Activated CD8-positive, alpha-beta T cell treated with anti-CD3 and anti-CD28 coated beads, Interleukin-2, amount 10 ng/mL, durations not matched to agents 7 days and 5 days (primary cell): ENCODE data around the gene EEF1A1. TPM values are rescaled to one million over a fixed set of nuclear protein-coding genes. Genes with fewer than 3 reads are reported as not detected.
"Not testable (repeated sequence)": the region's sequence is repeated elsewhere in the genome, so short reads cannot be mapped to it uniquely, and the experiment has no call there.

Source experiments
- ATAC-seq: fragments of 150-1000 bp; cut with Tn5 transposase; one replicate; pipeline ENCODE4 v1.10.0; 2021; ENCODE audit warnings: moderate library complexity
- CTCF ChIA-PET: fragments of 350-600 bp; sonication (Branson Sonifier 250); formaldehyde crosslinking; loops from one replicate; lab custom pipeline; 2021; ENCODE audit warnings: antibody characterized with exemption; lab: Charles Lee
- POLR2A ChIA-PET: fragments of 350-600 bp; sonication (Branson Sonifier 250); formaldehyde crosslinking; loops from one replicate; lab custom pipeline; 2021; ENCODE audit warnings: antibody characterized with exemption; lab: Charles Lee
- DNase-seq: peaks from one replicate; pipeline ENCODE4 v3.0.0-alpha.2; 2020
- H3K27ac Mint-ChIP-seq: one replicate; pipeline ENCODE4 v1.8.0; 2021; ENCODE audit warnings: mild to moderate bottlenecking, mixed read lengths
- H3K27me3 Mint-ChIP-seq: one replicate; pipeline ENCODE4 v1.8.0; 2021; ENCODE audit warnings: low read depth, mixed read lengths
- H3K36me3 Mint-ChIP-seq: one replicate; pipeline ENCODE4 v1.8.0; 2021; ENCODE audit warnings: low read depth, mixed read lengths
- H3K4me1 Mint-ChIP-seq: one replicate; pipeline ENCODE4 v1.8.0; 2021; ENCODE audit warnings: low read depth, mixed read lengths
- H3K4me3 Mint-ChIP-seq: one replicate; pipeline ENCODE4 v1.8.0; 2021; ENCODE audit warnings: mild to moderate bottlenecking, mixed read lengths
- H3K9me3 Mint-ChIP-seq: one replicate; pipeline ENCODE4 v1.8.0; 2022; ENCODE audit warnings: mixed read lengths; ENCODE audit not compliant: insufficient read depth
- total RNA-seq, 2 experiments: library from RNA; stranded (reverse); gene quantifications; one replicate each; pipeline ENCODE4 v1.2.3, GENCODE V29; 2021

Gene EEF1A1
- 1,000 to 10,000 TPM; 7,075 to 7,486 TPM for total RNA-seq

DNA sequence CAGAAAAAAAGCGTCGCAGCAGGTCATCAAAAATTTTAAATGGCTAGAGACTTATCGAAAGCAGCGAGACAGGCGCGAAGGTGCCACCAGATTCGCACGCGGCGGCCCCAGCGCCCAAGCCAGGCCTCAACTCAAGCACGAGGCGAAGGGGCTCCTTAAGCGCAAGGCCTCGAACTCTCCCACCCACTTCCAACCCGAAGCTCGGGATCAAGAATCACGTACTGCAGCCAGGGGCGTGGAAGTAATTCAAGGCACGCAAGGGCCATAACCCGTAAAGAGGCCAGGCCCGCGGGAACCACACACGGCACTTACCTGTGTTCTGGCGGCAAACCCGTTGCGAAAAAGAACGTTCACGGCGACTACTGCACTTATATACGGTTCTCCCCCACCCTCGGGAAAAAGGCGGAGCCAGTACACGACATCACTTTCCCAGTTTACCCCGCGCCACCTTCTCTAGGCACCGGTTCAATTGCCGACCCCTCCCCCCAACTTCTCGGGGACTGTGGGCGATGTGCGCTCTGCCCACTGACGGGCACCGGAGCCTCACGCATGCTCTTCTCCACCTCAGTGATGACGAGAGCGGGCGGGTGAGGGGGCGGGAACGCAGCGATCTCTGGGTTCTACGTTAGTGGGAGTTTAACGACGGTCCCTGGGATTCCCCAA, at the start of gene EEF1A1:
Gene EEF1A1 (minus strand): TSS at position 345 of the 663 bp plus-strand sequence. CDS start 1,006 bp downstream, outside the sequence.
- ATAC-seq (peak; percentile 75), DNase-seq (peak; percentile 100)
- Mint-ChIP-seq H3K9me3 (no peaks in the 10 kb centered on the region), H3K4me3 (peak within 1 kb of the TSS; percentile 87), H3K27ac (peak within 1 kb of the TSS; percentile 95), H3K27me3 (no peaks in the 10 kb centered on the region), H3K36me3 (peaks cover 53% of the 10 kb centered on the region), H3K4me1 (peaks cover 45% of the 10 kb centered on the region)
- ChIA-PET POLR2A (interaction anchor here (0.5 to 13.1 kb wide), 38 partner anchors 7 to 901 kb away, joined by 3 to 166 read pairs (median 4); partner anchors contain the start of genes CGAS, MTO1 and SLC17A5), CTCF (interaction anchor here (1.0 to 4.1 kb wide), 9 partner anchors 58 to 134 kb away, joined by 3 to 23 read pairs (median 6); partner anchors contain the start of gene SLC17A5)

DNA sequence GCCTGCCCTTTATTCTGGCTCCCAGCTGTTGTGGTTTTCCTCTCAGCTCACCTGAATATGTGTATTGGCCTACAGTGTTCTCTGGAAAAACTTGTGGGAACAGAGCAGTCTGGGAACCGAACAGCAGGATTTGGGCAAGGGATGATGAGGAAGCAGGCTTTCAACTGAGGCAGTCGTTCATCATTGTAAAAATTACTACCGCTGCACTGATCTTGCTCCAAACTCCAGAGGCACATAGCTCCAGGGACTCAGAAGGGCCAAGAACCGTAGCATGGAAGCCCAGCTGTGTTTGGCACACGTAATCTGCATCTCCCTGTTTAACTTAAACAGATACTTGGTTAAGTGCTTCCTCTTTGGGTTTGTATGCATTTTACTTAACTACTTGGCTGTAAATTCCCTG, 48.3 kb upstream of the EEF1A1 start:
- CTCF ChIA-PET: interaction anchor here (1.2 kb wide), 1 partner anchor 52 kb away, joined by 4 read pairs; no protein-coding TSS in a partner anchor
- no peak for ATAC-seq
- H3K36me3 Mint-ChIP-seq: no peaks in the 10 kb centered on the region
- H3K27me3 Mint-ChIP-seq: peaks cover 3% of the 10 kb centered on the region
- H3K4me3 Mint-ChIP-seq: no peak overlapping the region
- POLR2A ChIA-PET: interaction anchor here (0.6 kb wide), 1 partner anchor 17 kb away, joined by 3 read pairs; no protein-coding TSS in a partner anchor
- peaks cover 5% of the 10 kb centered on the region for H3K9me3 Mint-ChIP-seq
- H3K27ac Mint-ChIP-seq: no peak overlapping the region
- no peak for DNase-seq
- peaks cover 13% of the 10 kb centered on the region for H3K4me1 Mint-ChIP-seq

- Mint-ChIP-seq H3K27me3 (peaks cover 3% of the 10 kb centered on the region), H3K27ac (no peak overlapping the region), H3K4me3 (no peak overlapping the region), H3K9me3 (peaks cover 5% of the 10 kb centered on the region), H3K36me3 (no peaks in the 10 kb centered on the region), H3K4me1 (peaks cover 13% of the 10 kb centered on the region)
- ATAC-seq: no peak
- CTCF ChIA-PET: no interaction called here
- no peak for DNase-seq
- POLR2A ChIA-PET: interaction anchor here (2.2 kb wide), 1 partner anchor 47 kb away, joined by 9 read pairs; no protein-coding TSS in a partner anchor
Observed at GRCh38 chr6:73566954-73567591, 46.2 kb upstream of the EEF1A1 start.

DNA sequence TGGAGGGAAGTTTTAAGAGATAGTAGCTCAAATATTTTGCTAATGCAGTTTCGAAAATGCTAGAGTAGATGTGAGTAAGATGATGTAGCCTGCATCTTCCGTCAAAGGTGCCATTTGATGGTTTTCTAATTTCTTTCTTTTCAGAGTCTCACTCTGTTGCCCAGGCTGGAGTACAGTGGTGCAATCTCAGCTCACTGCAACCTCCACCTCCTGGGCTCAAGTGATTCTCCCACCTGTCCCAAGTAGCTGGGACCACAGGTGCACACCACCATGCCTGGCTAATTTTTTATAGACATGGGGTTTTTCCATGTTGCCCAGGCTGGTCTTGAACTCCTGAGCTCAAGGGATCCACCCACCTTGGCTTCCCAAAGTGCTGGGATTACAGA, 45.6 kb upstream of the EEF1A1 start:
- H3K4me3 Mint-ChIP-seq, H3K36me3 Mint-ChIP-seq, H3K9me3 Mint-ChIP-seq, ATAC-seq, DNase-seq, H3K4me1 Mint-ChIP-seq, H3K27me3 Mint-ChIP-seq, H3K27ac Mint-ChIP-seq, CTCF ChIA-PET: not testable (repeated sequence)
- POLR2A ChIA-PET: interaction anchor here (2.2 kb wide), 1 partner anchor 46 kb away, joined by 9 read pairs; no protein-coding TSS in a partner anchor

GRCh38 chr6:73565767-73566485, 45.1 kb upstream of the EEF1A1 start:
- ChIA-PET CTCF (no interaction called here), POLR2A (interaction anchor here (1.4 to 2.2 kb wide), 2 partner anchors 42 to 46 kb away, joined by 4 to 9 read pairs; no protein-coding TSS in a partner anchor)
- H3K27ac Mint-ChIP-seq: no peak overlapping the region
- peaks cover 3% of the 10 kb centered on the region for H3K4me1 Mint-ChIP-seq
- H3K9me3 Mint-ChIP-seq: no peaks in the 10 kb centered on the region
- ATAC-seq (no peak), DNase-seq (no peak)
- peaks cover 3% of the 10 kb centered on the region for H3K27me3 Mint-ChIP-seq
- no peak overlapping the region for H3K4me3 Mint-ChIP-seq
- no peaks in the 10 kb centered on the region for H3K36me3 Mint-ChIP-seq

DNA sequence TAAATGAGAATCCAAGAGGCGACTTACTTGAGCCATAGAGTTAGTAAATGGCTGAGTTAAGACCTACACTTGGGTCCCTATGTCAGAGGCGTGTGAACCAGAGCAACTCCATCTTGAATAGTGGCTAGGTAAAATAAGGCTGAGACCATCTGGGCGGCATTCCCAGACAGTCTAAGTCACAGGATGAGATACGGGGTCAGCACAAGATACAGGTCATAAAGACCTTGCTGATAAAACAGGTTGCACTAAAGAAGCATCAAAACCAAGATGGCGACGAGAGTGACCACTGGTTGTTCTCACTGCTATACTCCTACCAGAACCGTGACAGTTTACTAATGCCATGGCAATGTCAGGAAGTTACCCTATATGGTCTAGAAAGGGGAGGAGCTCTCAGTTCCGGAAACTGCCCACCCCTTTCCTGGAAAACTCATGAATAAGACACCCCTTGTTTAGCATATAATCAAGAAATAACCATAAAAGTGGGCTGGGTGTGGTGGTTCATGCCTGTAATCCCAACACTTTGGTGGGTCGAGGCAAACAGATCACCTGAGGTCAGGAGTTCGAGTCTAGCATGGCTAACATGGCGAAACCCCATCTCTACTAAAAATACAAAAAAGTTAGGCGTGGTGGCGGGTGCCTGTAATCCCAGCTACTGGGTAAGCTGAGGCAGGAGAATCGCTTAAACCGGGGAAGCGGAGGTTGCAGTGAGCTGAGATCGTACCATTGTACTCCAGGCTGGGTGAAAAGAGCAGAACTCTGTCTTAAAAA, 43.9 kb upstream of the EEF1A1 start:
- Mint-ChIP-seq H3K27ac (no peak overlapping the region), H3K4me1 (peaks cover 3% of the 10 kb centered on the region), H3K36me3 (no peaks in the 10 kb centered on the region), H3K27me3 (peaks cover 3% of the 10 kb centered on the region), H3K4me3 (no peak overlapping the region), H3K9me3 (no peaks in the 10 kb centered on the region)
- ATAC-seq: no peak
- DNase-seq: no peak
- CTCF ChIA-PET: no interaction called here
- POLR2A ChIA-PET: interaction anchor here (1.4 kb wide), 1 partner anchor 41 kb away, joined by 4 read pairs; no protein-coding TSS in a partner anchor

DNA sequence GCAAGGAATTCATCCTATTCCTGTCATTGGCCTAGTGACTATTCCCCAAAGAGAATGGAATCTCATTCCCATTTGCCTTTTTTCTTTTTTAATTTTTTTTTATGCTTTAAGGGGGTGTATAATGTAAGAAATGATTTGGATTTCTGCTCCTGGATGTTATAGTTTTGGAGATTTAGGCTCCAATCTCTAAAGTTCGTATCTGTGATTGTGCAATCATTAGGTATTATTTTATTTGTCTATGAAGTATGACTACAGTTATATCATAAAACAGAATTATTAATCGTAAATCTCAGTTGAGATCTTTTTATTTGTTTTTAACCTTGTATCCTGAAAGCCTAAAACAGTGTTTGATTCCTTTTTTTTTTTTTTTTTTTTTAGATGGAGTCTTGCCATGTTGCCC, 41.7 kb upstream of the EEF1A1 start:
- Mint-ChIP-seq H3K27ac (no peak overlapping the region), H3K4me1 (peaks cover 3% of the 10 kb centered on the region), H3K9me3 (no peaks in the 10 kb centered on the region), H3K4me3 (no peak overlapping the region), H3K27me3 (peaks cover 3% of the 10 kb centered on the region), H3K36me3 (no peaks in the 10 kb centered on the region)
- DNase-seq: no peak
- ChIA-PET CTCF (no interaction called here), POLR2A (no interaction called here)
- no peak for ATAC-seq

DNA sequence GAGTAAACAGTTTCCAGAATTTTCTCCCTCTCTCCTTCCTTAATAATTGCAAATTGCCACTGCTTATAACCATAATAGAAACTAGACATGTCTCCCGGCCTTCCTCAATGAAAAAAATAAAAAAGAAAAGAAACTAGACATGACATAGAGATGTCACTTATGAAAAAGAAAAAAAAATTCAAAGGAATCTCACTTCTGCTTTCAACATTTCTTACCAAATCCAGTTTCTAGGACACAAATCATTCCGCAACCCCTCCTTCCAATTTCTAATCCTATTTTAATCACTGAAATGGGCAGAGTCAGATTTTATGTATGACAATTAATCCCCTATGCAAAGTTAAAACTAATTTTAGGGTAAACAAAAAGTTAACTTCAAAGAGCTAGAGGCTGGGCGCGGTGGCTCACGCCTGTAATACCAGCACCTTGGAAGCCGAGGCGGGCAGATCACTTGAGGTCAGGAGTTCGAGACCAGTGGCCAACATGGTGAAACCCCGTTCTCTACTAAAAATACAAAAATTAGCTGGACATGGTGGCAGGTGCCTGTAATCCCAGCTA, 40.1 kb upstream of the EEF1A1 start:
- Mint-ChIP-seq H3K4me3 (no peak overlapping the region), H3K36me3 (no peaks in the 10 kb centered on the region), H3K4me1 (peaks cover 3% of the 10 kb centered on the region), H3K9me3 (no peaks in the 10 kb centered on the region), H3K27ac (no peak overlapping the region), H3K27me3 (no peaks in the 10 kb centered on the region)
- no peak for DNase-seq
- CTCF ChIA-PET: interaction anchor here (1.1 kb wide), 1 partner anchor 12 kb away, joined by 4 read pairs; no protein-coding TSS in a partner anchor
- no peak for ATAC-seq
- POLR2A ChIA-PET: interaction anchor here (1.3 kb wide), 1 partner anchor 40 kb away, joined by 3 read pairs; the partner anchor contains the start of gene EEF1A1

- Mint-ChIP-seq H3K9me3 (no peaks in the 10 kb centered on the region), H3K27me3 (no peaks in the 10 kb centered on the region), H3K27ac (no peak overlapping the region), H3K4me3 (no peak overlapping the region), H3K4me1 (no peaks in the 10 kb centered on the region), H3K36me3 (no peaks in the 10 kb centered on the region)
- POLR2A ChIA-PET: interaction anchor here (1.3 kb wide), 1 partner anchor 40 kb away, joined by 3 read pairs; the partner anchor contains the start of gene EEF1A1
- DNase-seq: no peak
- ATAC-seq: no peak
- CTCF ChIA-PET: no interaction called here
Observed at GRCh38 chr6:73560182-73560732, 39.4 kb upstream of the EEF1A1 start.

DNA sequence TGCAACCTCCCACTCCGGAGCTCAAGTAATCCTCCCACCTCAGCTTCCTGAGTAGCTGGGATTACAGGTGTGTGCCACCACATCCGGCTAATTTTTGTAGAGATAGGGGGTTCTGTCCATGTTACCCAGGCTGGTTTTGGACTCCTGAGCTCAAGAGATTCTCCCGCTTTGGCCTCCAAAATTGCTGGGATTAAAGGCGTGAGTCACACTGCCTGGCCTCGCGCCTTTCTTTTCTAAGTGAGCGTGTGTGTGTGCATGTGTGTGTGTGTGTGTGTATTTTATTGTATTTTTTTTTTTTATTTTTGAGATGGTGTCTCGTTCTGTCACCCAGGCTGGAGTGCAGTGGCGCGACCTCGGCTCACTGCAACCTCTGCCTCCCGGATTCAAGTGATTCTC, 38.6 kb upstream of the EEF1A1 start:
- CTCF ChIA-PET: interaction anchor here (1.1 kb wide), 1 partner anchor 11 kb away, joined by 3 read pairs; no protein-coding TSS in a partner anchor
- H3K4me3 Mint-ChIP-seq, ATAC-seq, H3K4me1 Mint-ChIP-seq, H3K9me3 Mint-ChIP-seq, H3K27me3 Mint-ChIP-seq, POLR2A ChIA-PET, H3K36me3 Mint-ChIP-seq, H3K27ac Mint-ChIP-seq, DNase-seq: not testable (repeated sequence)
